Measurements from ENCODE around the gene UBR4.
A peak's percentile ranks its signal among the peaks of the same experiment; 100 is the strongest.
"Not testable (repeated sequence)": the region's sequence is repeated elsewhere in the genome, so short reads cannot be mapped to it uniquely, and the experiment has no call there.

UBR4 gene

GRCh38 chr1:19209990-19210771 lies at the start of gene UBR4:
Gene UBR4, minus strand, starts transcription at chr1:19210266. Its CDS starts 18 bp downstream, at chr1:19210248.
- DNase-seq, result peak; percentile 91 to 96 (median 94)

GRCh38 chr1:19258353-19258752 lies 48.3 kb upstream of the UBR4 start:
- no peak for DNase-seq

GRCh38 chr1:19257178-19257914 lies 47.3 kb upstream of the UBR4 start:
- DNase-seq, result no peak

- not testable (repeated sequence) for DNase-seq
Measured at GRCh38 chr1:19256301-19256700, 46.2 kb upstream of the UBR4 start.

- no peak for DNase-seq
Measured at GRCh38 chr1:19255288-19255687, 45.2 kb upstream of the UBR4 start.

GRCh38 chr1:19254416-19254815 lies 44.4 kb upstream of the UBR4 start:
- no peak for DNase-seq

GRCh38 chr1:19251305-19252196 lies 41.5 kb upstream of the UBR4 start, which contains the start of the genes EMC1 and MRTO4:
Gene EMC1, minus strand, starts transcription at chr1:19251524. Its CDS starts 15 bp downstream, at chr1:19251509.
Gene MRTO4, plus strand, starts transcription at chr1:19251805. Its CDS starts 31 bp downstream, at chr1:19251836.
- DNase-seq, result peak; percentile 81 to 96 (median 88)

- DNase-seq, result no peak
Measured at GRCh38 chr1:19250629-19251304, 40.7 kb upstream of the UBR4 start.

- DNase-seq, result peak; percentile 23 to 62 (median 43)
Measured at GRCh38 chr1:19240673-19241538, 30.8 kb upstream of the UBR4 start.

- DNase-seq, result no peak
Measured at GRCh38 chr1:19239876-19240275, 29.8 kb upstream of the UBR4 start.

GRCh38 chr1:19234224-19234623 lies 24.2 kb upstream of the UBR4 start:
- DNase-seq, result no peak

- DNase-seq, result no peak
Measured at GRCh38 chr1:19232524-19232846, 22.4 kb upstream of the UBR4 start.

- not testable (repeated sequence) for DNase-seq
Measured at GRCh38 chr1:19231736-19232523, 21.9 kb upstream of the UBR4 start.

- no peak for DNase-seq
Measured at GRCh38 chr1:19229828-19230325, 19.8 kb upstream of the UBR4 start.

GRCh38 chr1:19229229-19229628 lies 19.2 kb upstream of the UBR4 start:
- no peak for DNase-seq

- no peak for DNase-seq
Measured at GRCh38 chr1:19222979-19223824, 13.1 kb upstream of the UBR4 start.

GRCh38 chr1:19222573-19222972 lies 12.5 kb upstream of the UBR4 start:
- DNase-seq, result no peak

GRCh38 chr1:19220991-19221390 lies 10.9 kb upstream of the UBR4 start:
- no peak for DNase-seq

- no peak for DNase-seq
Measured at GRCh38 chr1:19220080-19220846, 10.2 kb upstream of the UBR4 start.
